Epithelial cell of proximal tubule (primary cell): ENCODE data around the gene ITPR2. TPM values are rescaled to one million over a fixed set of nuclear protein-coding genes. Genes with fewer than 3 reads are reported as not detected.

Experiments
- DNase-seq: peaks from one replicate; pipeline ENCODE4 v3.0.0-alpha.2; 2011; ENCODE audit warnings: low read depth
- H3K4me3 ChIP-seq: 2 replicates; pipeline ENCODE4 v1.5.1; 2011; ENCODE audit warnings: low read depth, mild to moderate bottlenecking, low read length
- CTCF ChIP-seq: conservative IDR thresholded peaks from 2 replicates; pipeline ENCODE4 v1.5.1; 2012; ENCODE audit warnings: low read depth, mild to moderate bottlenecking, low read length
- total RNA-seq: library from RNA; depleted of rRNA; stranded (reverse); fragments of >200 nt; gene quantifications from 2 replicates; pipeline ENCODE4 v1.2.3, GENCODE V29; 2015

The ITPR2 gene
- total RNA-seq, 1 donor from 2014 or later = 13.5 TPM

GRCh38 chr12:26769611-26770010, 63.4 kb downstream of the ITPR2 start:
- H3K4me3 ChIP-seq = no peak overlapping the region
- no peak for TF ChIP-seq CTCF
- DNase-seq = no peak

- TF ChIP-seq CTCF = no peak
- H3K4me3 ChIP-seq = no peak overlapping the region
- DNase-seq = no peak
These were observed 64.1 kb downstream of the ITPR2 start for GRCh38 chr12:26768611-26769603.

GRCh38 chr12:26767865-26768264, 65.1 kb downstream of the ITPR2 start:
- DNase-seq = no peak
- H3K4me3 ChIP-seq = no peak overlapping the region
- TF ChIP-seq CTCF = no peak

GRCh38 chr12:26767116-26767515, 65.9 kb downstream of the ITPR2 start:
- peak; percentile 14 for TF ChIP-seq CTCF
- no peak for DNase-seq
- no peak overlapping the region for H3K4me3 ChIP-seq

- TF ChIP-seq CTCF = no peak
- no peak for DNase-seq
- no peak overlapping the region for H3K4me3 ChIP-seq
These were observed 70.8 kb downstream of the ITPR2 start for GRCh38 chr12:26762186-26762585.

- H3K4me3 ChIP-seq = no peak overlapping the region
- no peak for DNase-seq
- TF ChIP-seq CTCF = no peak
These were observed 71.2 kb downstream of the ITPR2 start for GRCh38 chr12:26761775-26762174.
